Measurements from ENCODE around the gene MTCH2. TPM values are rescaled to one million over a fixed set of nuclear protein-coding genes. Genes with fewer than 3 reads are reported as not detected.
"Not testable (repeated sequence)": the region's sequence is repeated elsewhere in the genome, so short reads cannot be mapped to it uniquely, and the experiment has no call there.

The MTCH2 gene
- total RNA-seq (2014; rRNA removed; shearing (Covaris generic)) = 250 and 254 TPM in 2 replicates

DNA sequence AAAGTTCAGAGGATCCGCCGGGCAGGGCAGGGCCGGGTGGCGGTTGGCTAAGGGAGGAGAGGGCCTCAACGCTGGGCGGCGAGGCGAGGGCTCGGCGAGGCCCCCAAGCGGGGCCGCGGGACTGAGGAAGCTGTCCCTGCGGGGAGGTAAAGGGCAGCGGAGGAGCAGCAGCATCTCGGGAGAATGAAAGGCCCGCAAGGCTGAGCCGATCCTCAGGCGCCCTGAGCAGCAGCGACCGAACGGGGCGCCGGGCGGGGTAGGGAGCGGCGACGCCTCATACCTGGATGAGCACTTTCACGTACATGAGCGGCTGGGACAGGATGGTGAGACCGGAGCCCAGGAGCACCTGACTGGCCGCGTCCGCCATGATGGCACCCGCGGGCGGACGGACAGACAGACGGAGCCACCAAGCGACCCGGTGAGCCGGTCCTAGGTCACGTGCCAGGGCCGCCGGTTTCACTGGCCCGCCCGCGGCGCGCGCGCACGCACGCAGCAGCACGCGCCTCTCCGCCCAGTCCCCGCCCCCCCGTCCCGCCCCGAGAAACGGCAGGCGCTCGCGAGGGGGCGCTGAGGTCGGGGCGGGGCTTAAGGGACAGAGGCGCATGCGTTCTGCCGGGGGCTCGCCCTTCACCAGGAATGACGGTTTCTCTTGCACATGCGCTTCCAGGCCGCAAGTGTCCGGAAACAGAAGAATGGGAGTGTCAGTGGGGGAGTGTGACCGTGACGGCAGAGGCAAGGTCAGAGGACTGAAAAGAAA lies at the start of gene MTCH2:
TSS of gene MTCH2 (minus strand) at position 461 of the 757 bp plus-strand sequence. CDS start at position 367, 94 bp downstream.
- peak; percentile 96 for DNase-seq (ENCODE audit: low spot score)

- no peak for DNase-seq (ENCODE audit: low spot score)
These were observed 49.6 kb upstream of the MTCH2 start for GRCh38 chr11:47691979-47692378.

- DNase-seq (ENCODE audit: low spot score) = no peak
These were observed 47.1 kb upstream of the MTCH2 start for GRCh38 chr11:47689480-47689879.

- no peak for DNase-seq (ENCODE audit: low spot score)
These were observed 46.6 kb upstream of the MTCH2 start for GRCh38 chr11:47688991-47689390.

DNA sequence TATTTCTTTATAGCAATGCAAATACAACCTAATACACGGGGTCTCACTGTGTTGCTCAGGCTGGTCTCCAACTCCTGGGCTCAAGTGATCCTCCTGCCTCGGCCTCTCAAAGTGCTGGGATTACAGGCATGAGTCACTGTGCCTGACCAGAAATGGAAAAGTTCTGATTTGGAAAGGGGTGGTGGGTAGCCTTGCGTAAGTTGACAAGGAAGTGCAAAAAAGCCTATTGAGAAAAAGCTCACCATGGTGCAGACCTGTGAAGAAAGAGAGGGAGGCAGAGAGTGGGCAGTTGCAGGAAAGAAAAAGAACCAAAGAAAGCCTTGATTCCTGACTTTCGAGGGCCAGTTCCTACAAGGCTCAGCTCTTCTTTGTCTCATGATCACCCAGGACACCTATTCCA lies 45.8 kb upstream of the MTCH2 start:
- DNase-seq (ENCODE audit: low spot score) = no peak

GRCh38 chr11:47686704-47687103 lies 44.3 kb upstream of the MTCH2 start:
- DNase-seq (ENCODE audit: low spot score) = not testable (repeated sequence)

DNA sequence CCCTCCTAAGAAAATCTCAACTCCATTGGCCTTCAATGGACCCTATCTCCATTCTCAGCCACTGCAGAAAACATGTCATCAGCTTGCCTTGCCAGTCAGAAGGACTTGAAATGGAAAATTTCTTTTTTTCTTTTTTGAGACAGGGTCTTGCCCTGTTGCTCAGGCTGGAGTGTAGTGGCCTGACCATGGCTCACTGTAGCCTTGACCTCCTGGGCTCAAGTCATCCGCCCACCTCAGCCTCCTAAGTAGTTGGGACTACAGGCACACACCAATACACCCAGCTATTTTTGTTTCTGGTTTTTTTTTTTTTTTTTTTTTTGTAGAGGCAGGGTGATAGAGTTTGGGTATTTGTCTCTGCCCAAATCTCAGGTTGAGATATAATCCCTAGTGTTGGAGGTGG lies 43.8 kb upstream of the MTCH2 start:
- no peak for DNase-seq (ENCODE audit: low spot score)

- no peak for DNase-seq (ENCODE audit: low spot score)
These were observed 33.5 kb upstream of the MTCH2 start for GRCh38 chr11:47675851-47676250.

- DNase-seq (ENCODE audit: low spot score) = peak; percentile 38
These were observed 29.9 kb upstream of the MTCH2 start for GRCh38 chr11:47672283-47672730.

DNA sequence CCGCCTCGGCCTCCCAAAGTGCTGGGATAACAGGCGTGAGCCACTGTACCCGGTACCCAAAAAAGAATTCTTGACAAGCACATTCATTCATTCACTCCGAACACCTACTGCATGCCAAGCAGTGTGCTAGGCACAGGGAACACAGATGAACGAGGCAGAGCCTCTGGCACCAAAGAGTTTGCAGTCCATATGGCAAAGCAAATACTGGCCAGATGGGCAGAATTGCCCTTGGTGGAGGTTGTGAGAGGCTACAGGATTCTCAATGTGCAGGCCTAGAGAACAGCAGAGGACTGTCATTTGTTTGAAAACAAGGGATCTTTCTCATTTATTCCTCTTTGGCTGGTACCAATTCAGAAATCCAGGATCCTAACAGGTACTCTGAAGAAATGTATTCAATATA lies 27.5 kb upstream of the MTCH2 start:
- DNase-seq (ENCODE audit: low spot score) = no peak

GRCh38 chr11:47668665-47669064 lies 26.3 kb upstream of the MTCH2 start:
- no peak for DNase-seq (ENCODE audit: low spot score)

DNA sequence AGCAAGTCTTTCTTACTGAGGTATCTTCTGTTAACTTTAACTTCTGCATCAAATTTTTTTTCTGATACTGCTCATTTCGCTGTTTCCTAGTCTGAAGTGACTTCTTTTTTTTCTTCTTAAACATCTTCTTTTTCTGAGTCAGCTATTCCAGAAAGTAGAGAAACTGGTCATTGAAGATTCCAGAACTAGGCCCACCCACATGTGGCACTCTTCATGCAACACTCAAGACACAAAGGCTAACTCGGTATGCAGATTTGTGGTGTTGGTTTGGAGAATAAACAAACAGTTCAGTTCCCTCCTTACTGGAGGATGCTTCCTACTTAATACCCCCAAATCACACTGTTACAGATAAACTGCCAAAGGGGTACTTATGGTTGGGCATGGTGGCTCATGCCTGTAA lies 25.2 kb upstream of the MTCH2 start:
- no peak for DNase-seq (ENCODE audit: low spot score)

GRCh38 chr11:47667135-47667534 lies 24.8 kb upstream of the MTCH2 start:
- no peak for DNase-seq (ENCODE audit: low spot score)

DNA sequence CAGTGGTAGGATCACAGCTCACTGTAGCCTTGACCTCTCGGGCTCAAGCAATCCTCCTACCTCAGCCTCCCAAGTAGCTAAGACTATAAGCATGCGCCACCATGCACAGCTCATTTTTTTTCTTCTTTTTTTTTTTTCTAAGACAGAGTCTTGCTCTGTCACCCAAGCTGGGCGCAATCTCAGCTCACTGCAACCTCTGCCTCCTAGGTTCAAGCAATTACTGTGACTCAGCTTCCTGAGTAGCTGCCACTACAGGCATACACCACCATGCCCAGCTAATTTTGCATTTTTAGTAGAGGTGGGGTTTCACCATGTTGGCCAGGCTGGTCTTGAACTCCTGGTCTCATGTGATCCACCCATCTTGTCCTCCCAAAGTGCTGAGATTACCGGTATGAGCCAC lies 22.6 kb upstream of the MTCH2 start:
- DNase-seq (ENCODE audit: low spot score) = peak; percentile 55

DNA sequence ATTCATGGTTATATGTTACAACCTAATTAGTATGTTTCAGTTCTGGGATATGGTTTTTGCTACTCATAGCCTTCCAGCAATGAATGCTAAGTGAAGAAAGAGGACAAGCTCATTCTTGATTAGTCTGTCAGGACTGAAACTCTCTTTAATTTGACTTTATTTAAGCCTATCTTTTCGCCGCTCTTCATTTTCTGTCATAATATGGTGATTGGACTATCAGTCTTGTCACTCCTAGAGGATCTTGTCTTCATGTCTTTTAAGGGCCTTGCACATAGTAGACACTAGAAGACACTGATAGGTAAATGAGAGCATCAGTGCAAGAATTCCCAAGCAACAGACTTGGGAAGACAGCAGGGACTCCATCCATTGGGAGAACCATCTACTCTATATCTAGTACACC lies 18.9 kb upstream of the MTCH2 start:
- no peak for DNase-seq (ENCODE audit: low spot score)

DNA sequence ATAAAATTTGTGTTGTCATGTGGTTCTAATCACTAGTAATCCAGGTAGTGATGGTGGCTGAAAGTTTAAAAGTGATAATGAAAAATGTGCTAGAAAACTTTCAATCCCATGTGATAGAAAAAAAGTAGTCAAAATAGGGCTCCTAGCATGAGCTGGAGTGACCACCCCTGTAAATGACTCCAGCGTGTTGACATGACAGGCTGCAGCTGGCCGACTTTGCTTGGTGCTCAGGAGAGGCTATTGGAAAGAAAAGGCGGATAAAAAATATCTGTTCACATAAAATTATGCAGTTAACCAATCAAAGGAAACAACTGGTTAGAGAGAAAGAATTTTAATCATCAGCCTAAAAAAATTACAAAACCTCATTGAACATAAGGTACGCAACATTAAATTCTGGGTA lies 16.9 kb upstream of the MTCH2 start:
- DNase-seq (ENCODE audit: low spot score) = no peak

DNA sequence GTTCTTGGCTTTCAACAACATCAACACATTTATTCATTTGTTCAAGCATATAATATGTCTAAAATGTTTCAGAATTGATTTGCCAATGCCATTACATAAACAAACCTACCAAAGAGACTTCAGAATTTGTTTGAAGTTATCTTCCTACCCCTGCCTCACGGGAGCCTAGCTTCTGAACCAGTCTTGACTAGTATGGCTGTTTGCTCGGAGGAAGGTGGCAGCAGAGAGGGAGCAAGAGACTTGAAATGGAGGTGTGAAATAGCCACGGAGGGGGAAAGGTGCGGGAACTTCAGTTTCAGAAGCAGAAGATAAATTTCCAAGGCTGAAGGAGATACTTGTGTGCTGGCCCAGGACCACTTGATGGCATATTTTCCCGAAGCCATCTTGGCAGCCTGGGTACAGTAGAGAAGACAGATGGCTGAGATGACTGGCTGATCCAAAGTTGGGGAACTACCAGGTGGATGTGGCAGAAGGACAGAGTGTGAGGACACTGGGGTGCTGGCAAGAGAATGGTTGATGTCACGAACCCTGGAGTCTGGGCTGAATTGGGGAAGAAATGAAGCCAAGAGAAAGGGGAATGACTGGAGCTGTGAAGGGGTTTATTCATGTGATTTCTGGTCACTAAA lies 14.0 kb upstream of the MTCH2 start:
- DNase-seq (ENCODE audit: low spot score) = no peak

GRCh38 chr11:47651818-47652469 lies 9.6 kb upstream of the MTCH2 start:
- DNase-seq (ENCODE audit: low spot score) = no peak

- DNase-seq (ENCODE audit: low spot score) = no peak
These were observed 6.9 kb upstream of the MTCH2 start for GRCh38 chr11:47649276-47649675.

GRCh38 chr11:47646019-47646418 lies 3.7 kb upstream of the MTCH2 start:
- no peak for DNase-seq (ENCODE audit: low spot score)

DNA sequence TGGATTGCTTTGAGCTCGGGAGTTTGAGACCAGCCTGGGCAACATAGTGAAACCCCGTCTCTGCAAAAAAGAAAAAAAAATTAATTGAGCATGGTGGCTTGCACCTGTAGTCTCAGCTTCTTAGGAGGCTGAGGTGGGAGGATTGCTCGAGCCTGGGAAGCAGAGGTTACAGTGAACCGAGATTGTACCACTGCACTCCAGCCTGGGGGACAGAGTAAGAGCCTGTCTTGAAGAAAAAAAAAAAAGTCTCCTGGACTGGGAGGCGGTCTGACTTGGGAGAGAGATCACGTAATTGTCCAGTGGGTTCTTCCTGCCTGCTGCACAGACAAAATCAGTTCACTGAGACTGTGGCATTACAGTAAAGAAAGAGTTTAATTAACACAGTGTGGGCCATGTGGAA lies 3.1 kb upstream of the MTCH2 start:
- DNase-seq (ENCODE audit: low spot score) = no peak

DNA sequence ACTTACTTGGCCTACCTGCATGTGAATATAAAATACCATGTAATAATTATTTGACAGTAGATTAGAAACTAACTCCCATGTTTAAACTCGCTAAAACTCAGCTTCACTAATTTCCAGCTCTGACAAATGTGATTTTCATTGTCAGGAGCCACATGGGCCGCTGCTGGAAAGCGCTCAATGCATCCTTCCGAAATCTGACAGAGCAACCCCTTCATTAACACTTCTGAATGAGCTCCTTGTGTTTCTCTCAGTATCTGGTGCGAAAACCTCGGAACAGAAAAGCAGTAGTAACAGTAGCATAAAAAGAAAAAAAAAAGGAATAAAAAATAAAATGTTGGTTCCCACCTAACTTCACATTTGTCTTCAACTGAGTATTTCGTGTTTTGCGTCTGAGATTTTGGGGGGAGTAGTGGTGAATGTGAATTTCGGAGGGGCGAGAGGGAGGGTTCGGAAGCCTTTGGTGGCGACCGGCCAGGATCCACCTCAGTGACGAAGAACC lies 710 bp downstream of the MTCH2 start:
- DNase-seq (ENCODE audit: low spot score) = no peak

GRCh38 chr11:47640506-47640905 lies 1.9 kb downstream of the MTCH2 start:
- not testable (repeated sequence) for DNase-seq (ENCODE audit: low spot score)
